Mammary epithelial cell (primary cell): ENCODE data around the gene CCHCR1.

Source experiments
- CTCF ChIP-seq, 2 donors: IDR thresholded peaks in 1 of 2; conservative IDR thresholded peaks in 1 of 2; 2 replicates each; pipeline ENCODE4 v1.5.1; 2011 to 2012; ENCODE audit warnings: inconsistent platforms in 2 of 2, low read length in 2 of 2, mild to moderate bottlenecking in 2 of 2, control low read depth in 1 of 2, low read depth in 1 of 2; ENCODE audit not compliant: insufficient read depth in 1 of 2; ENCODE audit errors: extremely low read depth in 1 of 2
- EZH2 ChIP-seq: IDR thresholded peaks from 2 replicates; pipeline ENCODE4 v1.6.1; 2012; ENCODE audit warnings: low read length, inconsistent platforms, borderline replicate concordance

- no peak for TF ChIP-seq CTCF (conservative IDR thresholded peaks at IDR 0.05 in 1 of 2, IDR thresholded peaks at IDR 0.05 in 1 of 2; ENCODE audit: extremely low read depth in 1 of 2, insufficient read depth in 1 of 2, low read depth in 1 of 2, low read length in 2 of 2)
- TF ChIP-seq EZH2: no peak
These were observed 35.6 kb upstream of the CCHCR1 start for GRCh38 chr6:31193206-31193605.
